Hepatocyte (in vitro differentiated cells): ENCODE data around the gene ITIH1.

Experiments
- EZH2 ChIP-seq: fragments of 200-600 bp; sonication (generic); IDR thresholded peaks from 2 replicates; pipeline ENCODE4 v1.6.1; 2016; ENCODE audit warnings: antibody characterized with exemption, mild to moderate bottlenecking, borderline replicate concordance
- TF ChIP-seq, protein P1 (sequence below): fragments of 200-600 bp; sonication (generic); IDR thresholded peaks from 2 replicates; pipeline ENCODE4 v1.5.1; 2016; ENCODE audit warnings: antibody characterized with exemption, mild to moderate bottlenecking; ENCODE audit not compliant: poor library complexity

DNA sequence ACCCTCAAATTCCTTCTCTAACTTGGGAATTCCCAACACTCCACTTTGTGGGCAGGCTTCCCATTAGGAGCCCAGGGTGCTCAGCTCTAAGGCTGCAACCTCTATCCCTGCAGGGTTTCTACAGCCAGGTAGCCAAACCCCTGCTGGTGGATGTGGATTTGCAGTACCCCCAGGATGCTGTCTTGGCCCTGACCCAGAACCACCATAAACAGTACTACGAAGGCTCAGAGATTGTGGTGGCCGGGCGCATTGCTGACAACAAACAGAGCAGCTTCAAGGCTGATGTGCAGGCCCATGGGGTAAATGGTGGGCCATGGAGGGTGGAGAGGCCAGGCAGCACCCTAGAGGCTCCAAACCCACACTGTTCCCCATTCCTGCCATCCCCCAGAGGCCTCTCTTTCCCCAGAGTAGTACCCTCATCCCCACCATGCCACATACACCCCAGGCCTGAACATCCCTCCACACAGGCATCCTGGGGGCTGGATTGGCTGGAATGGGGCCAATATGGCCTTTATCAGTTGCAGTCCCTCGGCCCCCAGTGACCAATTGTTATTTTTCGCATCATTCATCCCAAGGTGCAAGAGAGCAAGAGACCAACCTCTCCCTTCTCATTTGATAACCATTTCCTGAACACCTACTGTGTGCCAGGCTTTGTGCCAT is 7.7 kb downstream of the ITIH1 start:
- TF ChIP-seq, protein P1, sequence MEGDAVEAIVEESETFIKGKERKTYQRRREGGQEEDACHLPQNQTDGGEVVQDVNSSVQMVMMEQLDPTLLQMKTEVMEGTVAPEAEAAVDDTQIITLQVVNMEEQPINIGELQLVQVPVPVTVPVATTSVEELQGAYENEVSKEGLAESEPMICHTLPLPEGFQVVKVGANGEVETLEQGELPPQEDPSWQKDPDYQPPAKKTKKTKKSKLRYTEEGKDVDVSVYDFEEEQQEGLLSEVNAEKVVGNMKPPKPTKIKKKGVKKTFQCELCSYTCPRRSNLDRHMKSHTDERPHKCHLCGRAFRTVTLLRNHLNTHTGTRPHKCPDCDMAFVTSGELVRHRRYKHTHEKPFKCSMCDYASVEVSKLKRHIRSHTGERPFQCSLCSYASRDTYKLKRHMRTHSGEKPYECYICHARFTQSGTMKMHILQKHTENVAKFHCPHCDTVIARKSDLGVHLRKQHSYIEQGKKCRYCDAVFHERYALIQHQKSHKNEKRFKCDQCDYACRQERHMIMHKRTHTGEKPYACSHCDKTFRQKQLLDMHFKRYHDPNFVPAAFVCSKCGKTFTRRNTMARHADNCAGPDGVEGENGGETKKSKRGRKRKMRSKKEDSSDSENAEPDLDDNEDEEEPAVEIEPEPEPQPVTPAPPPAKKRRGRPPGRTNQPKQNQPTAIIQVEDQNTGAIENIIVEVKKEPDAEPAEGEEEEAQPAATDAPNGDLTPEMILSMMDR, result no peak
- no peak for TF ChIP-seq EZH2
